SW480 (cell line): ENCODE measurements around the gene KLHDC8A.
"Not testable (repeated sequence)": the region's sequence is repeated elsewhere in the genome, so short reads cannot be mapped to it uniquely, and the experiment has no call there.

Experiments used
- DNase-seq: peaks from one replicate; pipeline ENCODE4 v3.0.0-alpha.2; 2016; ENCODE audit warnings: low spot score

The KLHDC8A gene

GRCh38 chr1:205371871-205372660 is 15.3 kb upstream of the KLHDC8A start:
- no peak for DNase-seq

GRCh38 chr1:205370780-205371179 is 14.1 kb upstream of the KLHDC8A start:
- DNase-seq, result no peak

GRCh38 chr1:205369701-205370123 is 13.0 kb upstream of the KLHDC8A start:
- no peak for DNase-seq

- DNase-seq, result no peak
Measured at GRCh38 chr1:205368478-205368877, 11.8 kb upstream of the KLHDC8A start.

- no peak for DNase-seq
Measured at GRCh38 chr1:205365945-205366463, 9.3 kb upstream of the KLHDC8A start.

- DNase-seq, result not testable (repeated sequence)
Measured at GRCh38 chr1:205365086-205365485, 8.4 kb upstream of the KLHDC8A start.

- no peak for DNase-seq
Measured at GRCh38 chr1:205360891-205361290, 4.2 kb upstream of the KLHDC8A start.

- DNase-seq, result no peak
Measured at GRCh38 chr1:205359771-205360565, 3.2 kb upstream of the KLHDC8A start.

GRCh38 chr1:205358579-205358978 is 1.9 kb upstream of the KLHDC8A start:
- DNase-seq, result no peak

- no peak for DNase-seq
Measured at GRCh38 chr1:205357567-205357966, 845 bp upstream of the KLHDC8A start.

GRCh38 chr1:205355075-205355453 is 1.7 kb downstream of the KLHDC8A start:
- DNase-seq, result no peak

- peak; percentile 45 for DNase-seq
Measured at GRCh38 chr1:205354259-205355074, 2.3 kb downstream of the KLHDC8A start.

- DNase-seq, result no peak
Measured at GRCh38 chr1:205353612-205354011, 3.1 kb downstream of the KLHDC8A start.

GRCh38 chr1:205353191-205353590 is 3.5 kb downstream of the KLHDC8A start:
- no peak for DNase-seq

GRCh38 chr1:205351984-205352713 is 4.6 kb downstream of the KLHDC8A start:
- peak; percentile 78 for DNase-seq

- DNase-seq, result peak; percentile 87
Measured at GRCh38 chr1:205350691-205351141, 6.0 kb downstream of the KLHDC8A start.

- no peak for DNase-seq
Measured at GRCh38 chr1:205350124-205350523, 6.6 kb downstream of the KLHDC8A start.

- peak; percentile 22 for DNase-seq
Measured at GRCh38 chr1:205348554-205349487, 7.9 kb downstream of the KLHDC8A start.

- no peak for DNase-seq
Measured at GRCh38 chr1:205346956-205347574, 9.7 kb downstream of the KLHDC8A start.

GRCh38 chr1:205345761-205346160 is 11.0 kb downstream of the KLHDC8A start:
- no peak for DNase-seq
